ENCODE results near the gene SPO11.

GRCh38 chr20:57378107-57378506, 48.5 kb downstream of the SPO11 start:
- TF ChIP-seq CTCF (IDR thresholded peaks at IDR 0.05; ENCODE audit: low read depth, low read length, poor library complexity, severe bottlenecking) = no peak
- TF ChIP-seq EZH2phosphoT487 (IDR thresholded peaks at IDR 0.05; ENCODE audit: borderline replicate concordance, low read length) = no peak
